ENCODE measurements around the gene RBM26. TPM values are rescaled to one million over a fixed set of nuclear protein-coding genes. Genes with fewer than 3 reads are reported as not detected.

RBM26 gene
- total RNA-seq, 1 experiment from 2014 or later: 65.7 TPM

GRCh38 chr13:79413521-79413920 lies 7.5 kb upstream of the RBM26 start:
- H3K27ac ChIP-seq (ENCODE audit: low read depth, low read length, poor library complexity, severe bottlenecking): no peak overlapping the region
- CTCF ChIA-PET: no interaction called here
- H3K4me3 ChIP-seq (ENCODE audit: low read depth, low read length, poor library complexity, severe bottlenecking): no peak overlapping the region
- no peaks in the 10 kb centered on the region for H3K27me3 ChIP-seq (replicated peaks; ENCODE audit: insufficient read depth, low read depth, low read length, poor library complexity)
- POLR2A ChIA-PET (ENCODE audit: low non-redundant PET): no interaction called here
- no peaks in the 10 kb centered on the region for H3K9me3 ChIP-seq (ENCODE audit: low read depth, low read length, poor library complexity, severe bottlenecking)
- no peaks in the 10 kb centered on the region for H3K4me1 ChIP-seq (ENCODE audit: insufficient read depth, low read length, poor library complexity, severe bottlenecking)
- intact Hi-C loops (cut with micrococcal nuclease; ENCODE audit: unreplicated experiment): no loop called here
- TF ChIP-seq EZH2 (IDR thresholded peaks at IDR 0.05; ENCODE audit: borderline replicate concordance, low read depth, low read length, poor library complexity, severe bottlenecking) (no peak), CTCF (conservative IDR thresholded peaks at IDR 0.05; ENCODE audit: low read depth, low read length) (no peak)
- BruUV-seq (replicated peaks): no TSS peak
- DNase-seq (ENCODE audit: low spot score): no peak
- no peaks in the 10 kb centered on the region for H3K36me3 ChIP-seq (ENCODE audit: insufficient read depth, low read length, poor library complexity, severe bottlenecking)

GRCh38 chr13:79409828-79410227 lies 3.8 kb upstream of the RBM26 start:
- H3K4me1 ChIP-seq (ENCODE audit: insufficient read depth, low read length, poor library complexity, severe bottlenecking): no peaks in the 10 kb centered on the region
- ChIA-PET POLR2A (ENCODE audit: low non-redundant PET) (no interaction called here), CTCF (no interaction called here)
- no TSS peak for BruUV-seq (replicated peaks)
- intact Hi-C loops (cut with micrococcal nuclease; ENCODE audit: unreplicated experiment): no loop called here
- H3K27me3 ChIP-seq (replicated peaks; ENCODE audit: insufficient read depth, low read depth, low read length, poor library complexity): no peaks in the 10 kb centered on the region
- no peak for TF ChIP-seq CTCF (conservative IDR thresholded peaks at IDR 0.05; ENCODE audit: low read depth, low read length)
- no peak for TF ChIP-seq EZH2 (IDR thresholded peaks at IDR 0.05; ENCODE audit: borderline replicate concordance, low read depth, low read length, poor library complexity, severe bottlenecking)
- no peaks in the 10 kb centered on the region for H3K9me3 ChIP-seq (ENCODE audit: low read depth, low read length, poor library complexity, severe bottlenecking)
- H3K27ac ChIP-seq (ENCODE audit: low read depth, low read length, poor library complexity, severe bottlenecking): no peak overlapping the region
- no peaks in the 10 kb centered on the region for H3K36me3 ChIP-seq (ENCODE audit: insufficient read depth, low read length, poor library complexity, severe bottlenecking)
- H3K4me3 ChIP-seq (ENCODE audit: low read depth, low read length, poor library complexity, severe bottlenecking): no peak overlapping the region
- no peak for DNase-seq (ENCODE audit: low spot score)

- intact Hi-C loops (cut with micrococcal nuclease; ENCODE audit: unreplicated experiment): no loop called here
- peak overlapping the region; percentile 69 for H3K4me3 ChIP-seq (ENCODE audit: low read depth, low read length, poor library complexity, severe bottlenecking)
- H3K9me3 ChIP-seq (ENCODE audit: low read depth, low read length, poor library complexity, severe bottlenecking): no peaks in the 10 kb centered on the region
- DNase-seq (ENCODE audit: low spot score): no peak
- ChIA-PET POLR2A (ENCODE audit: low non-redundant PET) (no interaction called here), CTCF (no interaction called here)
- H3K36me3 ChIP-seq (ENCODE audit: insufficient read depth, low read length, poor library complexity, severe bottlenecking): no peaks in the 10 kb centered on the region
- no peaks in the 10 kb centered on the region for H3K27me3 ChIP-seq (replicated peaks; ENCODE audit: insufficient read depth, low read depth, low read length, poor library complexity)
- no peak overlapping the region for H3K27ac ChIP-seq (ENCODE audit: low read depth, low read length, poor library complexity, severe bottlenecking)
- H3K4me1 ChIP-seq (ENCODE audit: insufficient read depth, low read length, poor library complexity, severe bottlenecking): peaks cover 12% of the 10 kb centered on the region
- no TSS peak for BruUV-seq (replicated peaks)
- TF ChIP-seq CTCF (conservative IDR thresholded peaks at IDR 0.05; ENCODE audit: low read depth, low read length): no peak
Measured at GRCh38 chr13:79407349-79407979, 1.4 kb upstream of the RBM26 start.
